Pancreas (tissue), 10 donors: ENCODE results near the gene ZNF710. TPM values are rescaled to one million over a fixed set of nuclear protein-coding genes. Genes with fewer than 3 reads are reported as not detected.

Experiments used
- ATAC-seq, 4 donors: fragments of 200-7000 bp; cut with Tn5 transposase; one replicate each; pipeline versions ENCODE4 v1.8.0 to v1.9.1; 2020; ENCODE audit warnings: mild to moderate bottlenecking in 4 of 4, moderate library complexity in 4 of 4
- DNase-seq, 6 donors: peaks; one replicate each; pipeline ENCODE4 v3.0.0-alpha.2; 2020
- FAIRE-seq: peaks from 2 replicates; lab custom pipeline; 2012; peaks lifted over from hg19 to GRCh38; lab: Jason Lieb, UNC
- H3K27ac ChIP-seq, 4 donors: fragments of 200-600 bp; sonication (generic); 1 replicate in 3 of 4; 2 replicates in 1 of 4; pipeline versions ENCODE4 v1.5.0 to v1.8.0; 2020
- H3K27me3 ChIP-seq, 4 donors: fragments of 200-600 bp; one replicate each; pipeline ENCODE4 v1.8.0; 2021
- H3K36me3 ChIP-seq, 3 donors: fragments of 200-600 bp; sonication (generic) in 1 of 3; one replicate each; pipeline versions ENCODE4 v1.5.0 to v1.8.0; 2020 to 2021
- H3K4me1 ChIP-seq, 3 donors: fragments of 200-600 bp; one replicate each; pipeline ENCODE4 v1.8.0; 2021
- H3K4me3 ChIP-seq, 4 donors: fragments of 200-600 bp; sonication (generic) in 2 of 4; one replicate each; pipeline versions ENCODE4 v1.5.0 to v1.8.0; 2020 to 2021
- H3K9me3 ChIP-seq, 4 donors: fragments of 200-600 bp; one replicate each; pipeline ENCODE4 v1.8.0; 2021
- CTCF ChIP-seq, 4 donors: fragments of 200-600 bp; sonication (generic) in 3 of 4; IDR thresholded peaks; one replicate each; pipeline versions ENCODE4 v1.5.0 to v1.8.0; 2021; ENCODE audit warnings: antibody characterized with exemption in 4 of 4
- WGBS, 2 donors: extraction: QIAGEN DNeasy Blood & Tissue Kit; methylation state at CpG; one replicate each; pipeline ENCODE4 v1.1.7; 2013; 5-methylcytosine and 5-hydroxymethylcytosine counted together
- intact Hi-C, 3 donors: fragments of 100-400 bp; cut with DNase I; formaldehyde crosslinking; loops; one replicate each; pipeline versions ENCODE4 v1.11.1 to v1.14.2; 2022
- polyA plus RNA-seq, 2 donors: library from polyadenylated mRNA; stranded (reverse); fragments of 200-250 nt; gene quantifications; one replicate each; pipeline ENCODE4 v1.2.3, GENCODE V29; 2013
- total RNA-seq, 6 donors: library from RNA; stranded (reverse); fragmentation: NEBNext Ultra II Directional in 4 of 6; extraction: Animal tissue kit (Norgen Biotek cat#: 25700) in 4 of 6; gene quantifications; one replicate each; pipeline versions ENCODE4 v1.2.1 to v1.2.4, GENCODE V29; 2021 to 2023
- donor health status: healthy with polysubstance abuse.
- donor health status: DM: no; HTN: no; CAD: no; lungs with moderate emphysema.
- donor health status: DM: no; HTN: no; CAD: no.
- donor health status: control.
- donor health status: control.
- donor health status: Bipolar disorder and iron deficiency.
- donor health status: DM: yes; HTN: yes; CAD: no.
- donor health status: DM: no; HTN: no; CAD: no.
- donor health status: DM: no; HTN: no; CAD: no.
- donor health status: DM: yes; HTN: yes; CAD: no.

Gene ZNF710
- total and polyA plus RNA-seq, 8 donors = 31.9 to 298 (median 37.8) TPM

- H3K4me3 ChIP-seq = peak overlapping the region in 2 of 4 donors; percentile 61 to 83
- H3K36me3 ChIP-seq = no peaks in the 10 kb centered on the region
- DNase-seq = peak in 2 of 6 donors; percentile 45 to 64
- peak in 3 of 4 donors; percentile 5 to 30 (median 26) for ATAC-seq
- peaks cover 0 to 25% (median 11%) of the 10 kb centered on the region in 3 donors for H3K4me1 ChIP-seq
- peak overlapping the region; percentile 92 to 95 (median 94) for H3K27ac ChIP-seq
- TF ChIP-seq CTCF (IDR thresholded peaks at IDR 0.05) = no peak
- H3K9me3 ChIP-seq = no peaks in the 10 kb centered on the region
- intact Hi-C loops = no loop called here
- no peak for FAIRE-seq
- H3K27me3 ChIP-seq = no peaks in the 10 kb centered on the region
- 34 to 39% methylated on average over 12 of the region's 12 CpGs for WGBS, 2 donors
Observed at GRCh38 chr15:89998923-89999675, 2.0 kb upstream of the ZNF710 start.

GRCh38 chr15:89999676-90000185 lies 1.4 kb upstream of the ZNF710 start:
- peak; percentile 22 to 36 (median 29) for ATAC-seq

GRCh38 chr15:90000186-90001001 lies 730 bp upstream of the ZNF710 start:
- peak in 5 of 6 donors; percentile 55 to 83 (median 68) for DNase-seq
- FAIRE-seq = no peak
- Histone ChIP-seq H3K4me1 (peaks cover 6 to 38% (median 24%) of the 10 kb centered on the region in 3 donors), H3K9me3 (no peaks in the 10 kb centered on the region), H3K27me3 (no peaks in the 10 kb centered on the region), H3K36me3 (no peaks in the 10 kb centered on the region), H3K4me3 (peak overlapping the region; percentile 35 to 83 (median 59)), H3K27ac (peak overlapping the region; percentile 92 to 95 (median 94))
- intact Hi-C loops = no loop called here
- WGBS, 2 donors = 13 to 32% methylated on average over 51 to 63 of the region's 63 CpGs
- peak; percentile 1 to 17 (median 3) for ATAC-seq
- no peak for TF ChIP-seq CTCF (IDR thresholded peaks at IDR 0.05)

More at GRCh38 chr15:89999676-90000185, 1.4 kb upstream of the ZNF710 start:
- no peak for TF ChIP-seq CTCF (IDR thresholded peaks at IDR 0.05)
- peaks cover 0 to 31% (median 17%) of the 10 kb centered on the region in 3 donors for H3K4me1 ChIP-seq
- 21 to 26% methylated on average over 14 of the region's 14 CpGs for WGBS, 2 donors
- peak overlapping the region; percentile 92 to 95 (median 94) for H3K27ac ChIP-seq
- H3K36me3 ChIP-seq = no peaks in the 10 kb centered on the region
- intact Hi-C loops = no loop called here
- no peak for FAIRE-seq
- DNase-seq = peak; percentile 69 to 83 (median 72)
- peak overlapping the region; percentile 35 to 83 (median 59) for H3K4me3 ChIP-seq
- H3K9me3 ChIP-seq = no peaks in the 10 kb centered on the region
- no peaks in the 10 kb centered on the region for H3K27me3 ChIP-seq

- H3K9me3 ChIP-seq = no peaks in the 10 kb centered on the region
- WGBS, 2 donors = 0% methylated on average over 19 to 85 of the region's 89 CpGs
- DNase-seq (peak; percentile 64 to 81 (median 73)), FAIRE-seq (no peak), ATAC-seq (peak in 2 of 4 donors; percentile 2 to 10)
- peaks cover 21 to 47% (median 34%) of the 10 kb centered on the region in 3 donors for H3K4me1 ChIP-seq
- H3K4me3 ChIP-seq = peak overlapping the region; percentile 55 to 83 (median 76)
- TF ChIP-seq CTCF (IDR thresholded peaks at IDR 0.05) = no peak
- peak overlapping the region; percentile 74 to 93 (median 90) for H3K27ac ChIP-seq
- H3K36me3 ChIP-seq = no peaks in the 10 kb centered on the region
- H3K27me3 ChIP-seq = no peaks in the 10 kb centered on the region
- intact Hi-C loops = no loop called here
Observed at GRCh38 chr15:90001683-90002427, 731 bp downstream of the ZNF710 start.
